Stimulated activated CD4-positive, alpha-beta T cell treated with anti-CD3 and anti-CD28 coated beads, Interleukin-4, amount 100 ng/mL, for 4 hours (primary cell): ENCODE measurements around the gene CELSR1.

Experiments
- DNase-seq, 2 experiments: peaks; one replicate each; pipeline ENCODE4 v3.0.0-alpha.2; 2020

The CELSR1 gene

GRCh38 chr22:46575911-46576555 is 38.6 kb upstream of the CELSR1 start:
- DNase-seq = no peak

GRCh38 chr22:46574993-46575910 is 37.8 kb upstream of the CELSR1 start:
- no peak for DNase-seq

GRCh38 chr22:46574438-46574992 is 37.1 kb upstream of the CELSR1 start:
- no peak for DNase-seq

- DNase-seq = no peak
These were observed 36.5 kb upstream of the CELSR1 start for GRCh38 chr22:46573781-46574437.

DNA sequence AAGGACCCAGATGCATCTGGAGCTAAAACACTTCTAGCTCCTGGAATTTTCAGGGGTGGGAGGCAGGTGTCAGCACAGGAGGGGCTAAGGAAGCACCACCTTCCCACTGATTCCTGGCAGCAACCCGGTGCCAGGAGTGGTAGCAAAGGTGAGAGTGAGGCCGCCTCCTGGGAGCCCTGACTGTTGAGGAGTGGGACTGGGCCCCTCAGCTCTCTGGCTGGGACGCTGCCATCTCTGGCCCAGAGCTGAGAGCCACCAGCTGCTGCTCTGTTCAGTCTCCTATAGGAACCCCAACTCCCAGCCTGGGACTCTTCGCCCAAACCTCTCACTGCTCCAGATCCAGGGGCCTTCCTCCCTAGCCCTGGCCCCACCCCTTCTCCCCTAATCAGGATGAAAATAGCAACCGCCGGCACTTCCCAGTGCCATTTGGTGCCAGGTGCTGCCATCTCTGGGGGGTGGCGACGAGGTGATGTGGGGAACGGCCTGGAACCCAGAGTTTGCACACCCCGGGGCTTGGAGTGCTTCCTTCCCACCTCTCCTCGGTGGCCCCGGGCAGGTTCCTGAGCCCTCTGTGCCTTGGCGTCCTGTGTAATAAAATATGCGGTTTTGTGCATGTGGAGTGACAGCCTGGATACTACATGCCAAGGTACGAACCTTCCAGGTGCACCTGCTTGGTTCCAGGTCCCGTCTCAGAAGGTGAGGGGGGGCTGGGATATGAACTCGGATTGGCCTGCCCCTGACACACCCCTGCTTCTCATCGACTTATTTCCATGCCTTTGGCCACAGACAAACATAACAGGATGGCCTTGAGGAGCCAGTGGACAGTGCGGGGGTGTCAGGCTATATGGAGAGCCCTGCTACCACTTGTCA is 35.7 kb upstream of the CELSR1 start:
- no peak for DNase-seq

DNA sequence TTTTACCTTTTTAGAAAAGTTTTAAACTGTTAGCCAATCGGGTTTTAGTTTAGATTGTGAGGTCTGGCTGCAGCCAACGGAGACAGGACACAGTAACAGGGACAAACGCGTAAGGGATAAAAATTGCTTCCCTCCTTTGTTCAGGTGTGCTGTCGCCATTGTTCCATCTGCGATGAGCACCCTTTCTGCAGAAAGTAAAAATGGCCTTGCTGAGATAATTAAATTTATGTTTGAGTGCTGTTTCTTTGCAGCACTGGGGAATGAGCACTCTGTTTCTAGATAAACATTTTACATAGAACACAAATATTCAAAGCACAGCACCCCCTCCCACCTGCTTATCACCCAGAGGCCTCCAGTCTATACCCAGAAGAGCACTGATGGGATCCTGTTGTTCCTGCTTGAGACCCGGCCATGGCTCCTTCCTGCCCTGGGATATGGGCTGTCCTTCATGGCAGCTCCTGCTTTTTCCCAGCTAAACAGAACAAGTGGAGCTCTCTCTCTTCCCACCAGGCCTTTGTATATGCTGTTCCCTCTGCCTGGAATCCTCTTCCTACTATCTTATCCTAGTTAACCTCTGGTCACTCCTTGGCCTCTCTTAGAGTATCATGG is 34.3 kb upstream of the CELSR1 start:
- no peak for DNase-seq

DNA sequence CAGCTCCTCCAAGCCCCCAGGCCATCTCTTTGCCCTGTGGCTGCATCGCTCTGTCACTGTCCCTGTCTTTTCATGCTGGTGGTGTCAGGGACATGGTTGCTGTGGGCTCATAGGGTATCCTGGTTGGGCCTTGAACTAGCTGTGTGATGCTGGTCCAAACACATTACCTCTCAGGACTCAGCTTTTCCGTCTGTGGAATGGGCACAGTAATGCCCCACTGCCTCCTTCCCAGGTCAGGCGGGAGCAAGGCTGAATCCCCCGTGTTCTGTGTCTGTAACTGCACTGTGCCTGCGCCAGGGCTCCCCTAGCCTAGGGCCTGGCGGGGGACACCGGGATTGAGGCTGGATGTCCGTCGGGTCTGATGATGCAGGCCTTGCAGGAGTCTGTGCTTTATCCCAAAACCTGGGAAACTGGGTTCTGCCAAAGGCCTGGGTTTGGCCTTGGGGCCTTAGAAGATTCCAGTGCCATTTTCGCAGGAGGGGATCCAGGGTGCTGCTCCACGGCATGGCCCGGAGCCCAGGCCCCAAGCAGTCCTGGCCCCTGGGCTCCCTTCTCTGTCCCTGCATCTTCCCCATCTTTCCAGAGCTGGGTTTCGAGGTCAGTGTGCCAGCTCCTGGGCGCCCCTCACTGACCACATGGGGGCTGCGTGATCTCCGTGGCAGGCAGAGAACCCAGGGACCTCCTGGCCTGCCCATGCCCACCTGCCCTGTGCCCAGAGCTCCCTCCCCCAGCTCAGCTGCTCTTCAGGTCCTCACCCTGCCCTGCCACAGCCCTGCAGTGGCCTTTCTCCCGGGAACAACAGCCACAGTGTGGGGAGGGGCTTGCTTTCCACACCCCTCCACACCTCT is 32.7 kb upstream of the CELSR1 start:
- no peak for DNase-seq

GRCh38 chr22:46569055-46569847 is 31.8 kb upstream of the CELSR1 start:
- DNase-seq = no peak

- no peak for DNase-seq
These were observed 30.8 kb upstream of the CELSR1 start for GRCh38 chr22:46568102-46568809.

DNA sequence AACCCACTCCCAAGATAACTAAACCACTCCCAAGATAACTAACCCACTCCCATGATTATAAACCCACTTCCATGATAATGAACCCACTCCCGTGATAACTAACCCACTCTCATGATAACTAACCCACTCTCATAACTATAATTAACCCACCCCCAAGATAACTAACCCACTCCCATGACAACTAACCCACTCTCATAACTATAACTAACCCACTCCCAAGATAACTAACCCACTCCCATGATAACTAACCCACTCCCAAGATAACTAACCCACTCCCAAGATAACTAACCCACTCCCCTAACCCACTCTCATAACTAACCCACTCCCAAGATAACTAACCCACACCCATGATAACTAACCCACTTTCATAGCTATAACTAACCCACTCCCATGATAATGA is 30.1 kb upstream of the CELSR1 start:
- no peak for DNase-seq

DNA sequence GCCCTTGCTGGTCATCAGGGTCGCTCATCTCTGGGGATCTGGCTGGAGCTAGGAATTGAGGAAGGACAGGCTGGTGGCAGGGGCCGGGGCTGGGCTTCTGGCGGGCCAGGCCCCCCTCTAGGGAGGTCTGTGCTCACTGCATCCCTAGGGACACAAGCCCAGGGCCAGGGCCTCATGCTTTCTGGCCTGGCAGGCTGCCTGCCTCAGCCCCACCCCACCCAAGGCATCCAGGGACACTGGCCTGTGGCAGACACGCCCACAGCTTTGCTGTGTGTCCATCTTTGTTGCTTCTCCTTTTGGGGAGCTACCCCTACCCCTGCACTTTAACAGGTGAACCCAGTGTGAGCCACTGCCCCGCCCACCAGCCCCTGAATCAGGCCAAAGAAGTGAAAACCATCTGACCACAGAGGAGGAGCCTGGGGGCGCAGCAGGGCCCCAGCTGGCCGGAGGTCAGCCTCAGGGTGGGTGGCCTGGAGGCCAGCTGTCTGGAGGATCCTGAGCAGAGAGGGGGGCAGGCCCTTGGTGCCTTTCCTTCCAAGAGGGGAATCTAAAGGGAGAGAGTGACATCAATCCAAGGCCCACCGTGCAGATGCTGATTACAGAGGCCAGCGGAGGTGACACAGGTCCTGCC is 26.8 kb upstream of the CELSR1 start:
- DNase-seq = no peak

DNA sequence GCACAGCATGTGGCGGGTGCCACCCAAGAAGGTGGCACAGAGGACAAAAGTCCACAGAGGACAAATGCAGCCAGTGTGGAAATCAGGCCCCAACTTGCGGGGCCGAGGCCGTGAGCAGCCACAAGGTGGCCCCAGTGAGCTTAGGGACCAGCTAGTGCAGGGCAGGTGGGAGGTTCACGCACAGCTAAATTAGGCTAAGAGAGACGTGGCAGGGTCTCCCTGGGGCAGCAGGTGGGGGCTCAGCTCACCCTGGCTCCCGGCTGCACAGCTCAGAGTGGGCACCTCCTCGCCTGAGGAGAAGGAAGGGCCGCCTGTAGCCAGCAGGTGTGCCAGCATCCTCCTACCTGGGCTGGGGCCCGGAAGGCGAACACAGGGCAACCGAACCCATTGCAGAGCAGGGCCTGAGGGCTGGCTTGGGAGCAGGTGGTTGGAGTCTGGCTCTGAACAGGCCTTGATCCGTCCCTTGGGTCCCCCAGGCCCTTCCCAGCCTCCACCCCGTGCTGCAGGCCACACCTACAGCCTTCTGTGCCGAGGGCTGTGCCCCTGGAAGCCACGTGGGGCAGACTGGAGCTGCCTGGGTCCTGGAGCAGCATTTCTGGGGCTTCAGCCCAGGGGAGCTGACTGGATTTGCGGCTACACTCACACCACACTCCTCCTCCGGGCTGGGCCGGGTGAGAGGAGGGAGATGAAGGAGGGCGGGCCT is 26.1 kb upstream of the CELSR1 start:
- peak; percentile 72 to 77 for DNase-seq

- no peak for DNase-seq
These were observed 24.1 kb upstream of the CELSR1 start for GRCh38 chr22:46561435-46561905.

- no peak for DNase-seq
These were observed 23.4 kb upstream of the CELSR1 start for GRCh38 chr22:46560696-46561295.

- DNase-seq = no peak
These were observed 20.5 kb upstream of the CELSR1 start for GRCh38 chr22:46557736-46558480.

- no peak for DNase-seq
These were observed 19.4 kb upstream of the CELSR1 start for GRCh38 chr22:46556775-46557174.

DNA sequence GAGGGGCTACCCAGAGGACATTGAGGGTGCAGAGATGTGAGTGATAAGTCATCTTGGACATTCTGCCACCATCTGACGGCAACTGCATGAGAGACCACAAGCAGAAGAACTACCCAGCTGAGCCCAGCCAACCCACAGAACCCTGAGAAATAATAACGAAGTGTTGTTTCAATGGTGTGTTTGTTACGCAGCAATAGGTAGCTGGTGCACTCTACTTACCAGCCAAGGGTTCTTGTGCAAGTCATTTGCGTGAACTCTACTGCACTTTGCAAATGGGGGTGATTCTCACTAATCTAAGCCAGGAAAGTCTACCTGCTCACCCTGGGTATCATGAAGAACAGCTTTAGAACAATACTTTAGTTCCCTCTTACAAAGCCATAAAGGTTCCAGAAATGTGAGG is 15.8 kb upstream of the CELSR1 start:
- no peak for DNase-seq
